Activated naive CD8-positive, alpha-beta T cell treated with anti-CD3 and anti-CD28 coated beads, Interleukin-2, amount 50 U/mL, for 16 hours (primary cell): ENCODE data around the gene JOSD1.
A peak's percentile ranks its signal among the peaks of the same experiment; 100 is the strongest.
"Not testable (repeated sequence)": the region's sequence is repeated elsewhere in the genome, so short reads cannot be mapped to it uniquely, and the experiment has no call there.

ENCODE experiments used
- DNase-seq: peaks from one replicate; pipeline ENCODE4 v3.0.0-alpha.2; 2020; ENCODE audit warnings: low read depth, low spot score

JOSD1 gene

DNA sequence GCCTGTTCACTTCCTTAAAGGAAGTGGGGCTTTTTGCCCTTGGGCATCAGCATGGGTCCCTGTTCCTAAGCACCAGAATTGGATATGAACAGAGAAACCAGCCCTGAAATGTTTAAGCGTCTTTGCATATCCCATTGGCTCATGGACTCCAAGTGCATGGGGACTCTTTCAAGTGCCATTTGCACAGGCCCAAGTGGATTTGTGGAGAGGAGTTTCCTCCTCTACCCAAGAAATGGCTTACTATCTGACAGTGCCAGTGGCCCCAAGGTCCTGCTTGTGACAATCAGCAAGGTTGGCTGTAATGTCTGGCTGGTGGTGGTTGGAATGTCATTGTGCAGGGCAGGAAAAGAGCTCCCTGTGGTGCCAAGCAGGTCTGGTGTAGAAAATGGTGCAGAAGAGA is 15.0 kb downstream of the JOSD1 start:
- no peak for DNase-seq

DNA sequence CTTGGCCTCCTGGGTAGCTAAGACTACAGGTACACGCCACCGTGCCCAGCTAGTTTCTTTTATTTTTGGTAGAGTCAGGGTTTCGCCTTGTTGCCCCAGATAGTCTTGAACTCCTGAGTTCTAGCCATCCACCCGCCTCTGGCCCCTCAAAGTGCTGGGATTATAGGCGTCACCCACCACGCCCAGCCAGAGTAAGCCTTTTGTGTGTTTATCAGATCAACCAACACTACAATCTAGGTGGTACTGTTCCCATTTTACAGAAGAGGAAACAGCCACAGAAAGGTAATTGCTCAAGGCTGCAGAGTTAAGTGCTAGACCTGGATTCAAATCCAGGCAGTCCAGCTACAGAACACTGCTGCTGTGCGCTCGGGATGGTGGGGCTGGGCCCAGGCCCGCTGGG is 15.8 kb downstream of the JOSD1 start:
- no peak for DNase-seq

DNA sequence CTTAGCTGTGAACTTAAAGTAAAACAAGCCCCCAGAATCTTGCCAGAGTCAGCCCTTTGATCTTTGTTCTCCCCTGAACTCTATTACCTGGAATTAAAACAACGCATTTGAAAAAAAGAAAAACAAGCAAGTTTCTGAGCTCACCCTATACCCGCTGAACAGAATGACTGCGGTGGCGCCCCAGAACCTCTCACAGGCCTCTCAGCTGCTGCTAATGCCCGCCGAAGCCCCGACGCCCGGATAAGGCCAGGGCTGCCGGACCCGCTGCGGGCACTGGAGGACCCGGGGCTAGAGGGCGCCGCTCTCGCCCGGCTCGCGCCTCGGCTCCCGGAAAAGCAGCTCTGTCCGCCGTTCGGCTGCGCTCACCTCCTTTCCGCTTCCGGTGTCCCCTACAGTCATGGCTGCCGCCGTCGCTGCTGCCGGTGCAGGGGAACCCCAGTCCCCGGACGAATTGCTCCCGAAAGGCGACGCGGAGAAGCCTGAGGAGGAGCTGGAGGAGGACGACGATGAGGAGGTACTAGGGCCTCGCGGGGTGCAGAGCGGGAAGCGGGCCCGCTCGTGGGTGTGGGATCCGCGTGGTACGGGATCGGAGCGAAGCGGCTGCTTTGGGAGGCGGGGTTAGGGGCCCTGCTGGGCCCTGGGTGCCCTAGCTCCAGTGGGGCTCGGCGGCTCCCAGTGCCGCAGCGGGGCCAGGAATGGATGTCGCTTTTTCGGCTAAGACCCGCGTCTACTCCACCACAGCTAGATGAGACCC is 19.0 kb downstream of the JOSD1 start, which contains the start of gene TOMM22:
TOMM22 (plus strand) TSS at position 376 of the 754 bp plus-strand sequence; CDS start at position 398, 22 bp downstream.
- peak; percentile 72 for DNase-seq

DNA sequence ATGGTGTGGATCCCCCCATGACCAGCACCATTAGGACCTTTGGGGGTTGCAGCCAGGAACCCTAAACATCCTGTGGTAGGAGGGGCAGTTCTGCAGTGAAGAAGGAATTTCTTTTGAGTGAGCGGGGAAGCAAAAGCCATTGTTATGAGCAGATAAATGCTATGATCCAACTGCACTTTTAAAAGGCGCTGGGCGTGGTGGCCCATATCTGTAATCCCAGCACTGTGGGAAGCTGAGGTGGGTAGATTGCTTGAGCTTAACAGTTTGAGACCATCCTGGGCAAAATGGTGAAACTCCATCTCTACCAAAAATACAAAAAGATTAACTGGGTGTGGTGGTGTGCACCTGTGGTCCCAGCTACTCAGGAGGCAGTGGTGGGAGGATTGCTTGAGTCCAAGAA is 24.9 kb downstream of the JOSD1 start:
- no peak for DNase-seq

DNA sequence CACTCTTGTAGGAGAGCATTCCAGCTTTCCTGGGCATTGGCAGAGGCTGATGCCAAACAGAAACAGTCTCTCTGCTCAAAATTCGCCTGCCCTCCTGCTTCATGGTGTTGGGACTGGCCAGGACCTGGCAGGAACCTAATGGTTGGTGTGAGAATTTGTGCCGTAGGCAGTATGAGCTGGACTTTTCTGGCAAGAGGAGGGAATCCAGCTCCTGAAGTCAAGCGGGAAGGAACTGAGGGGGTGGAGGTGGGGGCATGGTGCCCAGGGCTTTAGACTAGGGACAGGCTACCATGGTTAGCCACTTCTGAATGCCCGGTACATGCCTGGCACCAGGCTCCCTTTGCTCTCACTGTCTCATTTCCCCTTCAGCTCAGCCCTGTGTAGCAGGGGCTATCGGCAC is 25.9 kb downstream of the JOSD1 start:
- no peak for DNase-seq

DNA sequence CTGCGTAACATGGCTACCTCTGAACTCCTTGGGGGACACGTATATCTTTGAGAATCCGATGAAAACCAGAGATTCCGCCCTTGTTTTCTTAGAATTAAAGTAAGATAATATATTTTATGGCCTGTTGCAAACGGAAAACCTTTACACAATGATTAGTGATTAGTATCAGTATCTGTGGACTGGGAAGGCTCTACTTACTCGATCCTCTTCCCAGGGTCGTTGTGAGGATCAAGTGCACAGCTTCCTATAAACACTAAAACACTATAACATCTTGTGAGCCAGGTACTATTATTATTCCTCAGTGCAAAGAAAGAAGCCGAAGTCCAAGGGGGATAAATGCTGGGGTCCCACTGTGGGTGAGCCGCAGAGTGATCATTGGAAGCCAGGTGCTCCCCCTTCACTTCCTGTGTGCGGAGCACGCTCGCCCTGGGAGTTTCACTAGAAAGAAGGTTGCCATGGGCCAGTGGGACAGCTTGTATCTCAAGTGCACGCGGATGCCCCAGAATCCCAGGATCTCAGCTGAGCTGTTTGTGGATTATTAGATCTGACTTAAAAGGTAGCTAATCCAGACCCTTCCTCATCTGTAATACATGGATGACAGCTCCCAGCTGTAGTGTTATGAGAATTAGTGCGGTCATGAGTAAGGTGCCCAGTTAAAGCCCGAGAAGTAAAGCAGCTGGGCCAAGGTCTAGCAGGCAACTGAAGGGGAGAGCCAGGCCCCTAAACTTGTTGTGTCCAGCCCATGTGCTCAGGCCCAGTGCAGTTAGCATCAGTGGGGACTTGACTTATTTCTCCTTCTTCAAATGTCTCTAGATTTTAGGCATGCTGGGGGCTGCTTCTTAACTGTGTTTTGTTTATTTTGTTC is 43.5 kb downstream of the JOSD1 start:
- DNase-seq, result no peak

DNA sequence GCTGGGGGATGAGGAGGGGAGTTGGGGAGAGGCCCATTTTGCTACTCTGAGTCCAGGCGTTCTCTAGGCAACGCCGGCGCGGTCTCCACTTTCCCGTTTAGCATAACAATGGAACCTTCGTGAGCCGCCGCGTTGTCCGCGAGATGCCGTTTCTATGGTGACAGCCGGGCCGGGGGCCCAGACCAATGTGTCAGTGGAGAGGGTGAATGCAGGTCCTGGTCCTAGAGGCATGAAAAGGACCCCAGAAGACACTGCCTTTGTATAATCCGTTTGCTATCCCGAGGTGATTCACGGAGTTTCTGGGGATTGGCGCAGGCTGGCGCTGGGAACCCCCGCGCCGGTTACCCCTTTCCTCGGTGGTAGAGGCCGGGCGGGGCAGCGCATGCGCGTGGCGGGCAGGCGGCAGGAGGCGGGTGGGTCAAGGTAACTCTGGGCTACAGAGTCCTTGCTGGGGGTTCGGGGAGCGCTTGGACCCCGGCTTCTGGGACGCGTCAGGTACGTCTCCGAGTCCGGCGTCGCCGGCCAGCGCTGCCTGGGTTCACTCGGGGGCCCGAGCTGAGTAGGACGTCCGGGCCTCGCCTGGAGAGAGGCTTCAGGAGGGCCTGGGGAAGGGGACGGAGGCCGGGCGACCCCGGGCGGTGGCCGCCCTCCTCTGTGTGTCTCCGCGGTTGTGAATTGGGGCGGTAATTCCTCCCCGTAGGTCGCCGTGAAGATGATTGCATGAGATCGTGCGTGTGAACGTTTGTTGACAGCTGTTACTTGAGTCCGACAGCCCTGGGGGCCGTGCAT is 44.3 kb downstream of the JOSD1 start, which contains the start of the genes CBY1 and FAM227A:
CBY1 (plus strand) TSS at position 383 of the 789 bp plus-strand sequence. CDS start 11,417 bp downstream, outside the sequence.
FAM227A (minus strand) TSS at position 137 of the 789 bp plus-strand sequence. CDS start 6,224 bp downstream, outside the sequence.
- peak; percentile 63 for DNase-seq

DNA sequence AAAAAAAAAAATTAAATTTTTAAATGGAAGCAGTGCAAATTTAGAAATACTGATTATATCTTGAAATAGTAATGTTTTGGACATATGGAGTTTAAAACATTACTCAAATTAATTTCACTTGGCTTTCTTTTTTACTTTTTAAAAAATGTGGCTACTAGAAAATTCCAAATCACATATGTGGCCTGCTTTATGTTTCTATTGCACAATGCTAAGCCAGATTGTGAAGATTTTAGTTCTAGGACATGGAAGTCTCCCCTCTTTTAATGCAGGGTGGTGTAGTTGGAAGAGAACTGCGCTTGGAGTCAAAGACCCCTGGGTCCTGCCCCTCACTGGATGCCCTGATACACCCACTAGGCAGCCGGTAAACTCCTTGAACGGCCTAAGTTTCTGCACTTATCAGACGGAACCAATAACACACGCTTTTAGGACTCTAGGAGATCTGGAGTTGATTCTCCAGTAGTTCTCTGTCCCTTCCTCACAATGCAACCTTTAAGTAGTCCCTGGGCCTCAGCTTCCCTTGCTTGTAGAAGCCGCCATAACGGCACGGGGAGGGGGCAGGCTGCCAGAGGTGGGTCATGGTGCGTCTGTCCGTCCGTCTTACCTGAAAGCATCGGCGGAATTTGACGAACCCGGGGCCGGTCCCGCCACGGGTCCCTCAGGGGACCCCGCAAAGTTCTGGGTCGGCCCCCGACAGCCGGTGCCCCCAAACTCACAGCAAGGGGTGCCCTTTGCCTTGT is 45.1 kb downstream of the JOSD1 start:
- no peak for DNase-seq

DNA sequence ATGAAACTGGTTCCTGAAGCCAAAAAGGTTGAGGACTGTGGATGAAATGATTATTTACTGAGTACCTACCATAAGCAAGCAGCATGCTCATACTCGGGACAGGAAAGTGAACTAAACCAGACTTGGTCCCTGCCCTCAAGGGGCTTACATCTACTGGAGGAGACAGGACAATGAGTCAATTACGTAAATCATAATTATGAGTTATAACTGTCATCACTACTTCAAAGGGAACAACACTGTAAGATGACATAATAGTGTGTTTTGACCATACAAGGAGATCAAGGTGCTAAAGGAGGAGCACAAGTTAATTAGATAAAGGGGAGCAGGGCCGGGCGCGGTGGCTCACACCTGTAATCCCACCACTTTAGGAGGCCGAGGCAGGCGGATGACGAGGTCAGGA is 47.0 kb downstream of the JOSD1 start:
- no peak for DNase-seq

DNA sequence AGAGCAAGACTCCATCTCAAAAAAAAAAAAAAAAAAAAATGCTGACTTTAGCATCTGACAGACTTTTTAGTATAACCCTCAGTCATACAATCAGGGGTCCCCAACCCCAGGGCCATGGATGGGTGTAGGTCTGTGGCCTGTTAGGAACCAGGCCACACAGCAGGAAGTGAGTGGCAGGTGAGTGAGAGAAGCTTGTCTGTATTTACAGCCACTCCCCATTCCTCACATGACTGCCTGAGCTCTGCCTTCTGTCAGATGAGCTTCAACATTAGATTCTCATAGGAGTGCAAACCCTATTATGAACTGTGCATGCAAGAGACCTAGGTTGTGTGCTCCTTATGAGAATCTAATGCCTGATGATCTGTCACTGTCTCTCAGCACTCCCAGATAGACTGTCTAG is 47.9 kb downstream of the JOSD1 start:
- no peak for DNase-seq

DNA sequence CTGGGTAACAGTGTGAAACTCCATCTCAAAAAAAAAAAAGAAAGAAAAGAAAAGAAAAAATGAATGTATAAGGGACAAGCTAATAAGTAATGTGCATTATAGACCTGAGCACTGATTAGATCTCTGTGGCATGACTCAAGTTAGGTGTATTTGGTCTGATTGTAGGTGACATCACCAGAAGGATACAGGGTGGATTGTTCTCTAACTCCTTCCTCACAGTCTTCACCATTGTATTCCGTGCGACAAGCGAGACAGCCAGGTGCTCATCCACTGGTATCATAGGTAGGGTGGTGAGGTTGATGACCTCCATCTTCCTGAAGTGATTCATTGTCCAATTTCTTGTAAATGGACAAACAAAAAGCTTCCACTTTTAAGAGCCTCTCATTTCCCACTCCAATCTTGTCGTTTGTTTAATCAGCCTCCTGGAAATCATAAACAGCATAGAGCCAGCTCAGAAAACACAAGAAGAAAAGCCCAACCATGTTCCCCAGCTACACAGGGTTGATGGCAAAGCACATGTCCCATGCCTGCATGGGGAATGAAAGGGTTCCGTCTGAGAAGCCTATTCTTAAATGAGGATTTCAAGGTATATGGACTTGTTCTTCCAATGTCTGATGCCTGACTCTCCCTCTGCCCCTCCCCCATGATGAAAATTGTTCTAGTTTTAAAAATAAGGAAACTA is 50.8 kb downstream of the JOSD1 start:
- DNase-seq, result no peak

DNA sequence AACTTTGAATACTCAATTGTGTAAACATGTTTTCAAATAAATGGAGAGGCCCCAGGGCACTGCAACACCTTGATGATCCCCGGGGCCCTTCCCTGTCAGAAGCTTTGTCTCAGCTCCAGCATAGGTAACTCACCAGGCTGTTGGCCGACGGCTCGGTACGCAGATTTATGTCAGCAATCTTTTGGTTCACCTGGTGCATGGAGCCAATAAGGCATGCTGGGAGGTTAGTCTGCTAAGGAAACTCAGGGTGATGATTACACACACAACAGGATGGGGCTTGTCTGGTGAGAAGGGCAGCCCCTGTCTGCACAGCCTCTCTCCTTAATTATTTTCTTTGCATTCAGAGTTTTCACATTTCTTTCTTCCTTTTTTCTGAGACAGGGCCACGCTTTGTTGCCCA is 55.3 kb downstream of the JOSD1 start:
- no peak for DNase-seq

DNA sequence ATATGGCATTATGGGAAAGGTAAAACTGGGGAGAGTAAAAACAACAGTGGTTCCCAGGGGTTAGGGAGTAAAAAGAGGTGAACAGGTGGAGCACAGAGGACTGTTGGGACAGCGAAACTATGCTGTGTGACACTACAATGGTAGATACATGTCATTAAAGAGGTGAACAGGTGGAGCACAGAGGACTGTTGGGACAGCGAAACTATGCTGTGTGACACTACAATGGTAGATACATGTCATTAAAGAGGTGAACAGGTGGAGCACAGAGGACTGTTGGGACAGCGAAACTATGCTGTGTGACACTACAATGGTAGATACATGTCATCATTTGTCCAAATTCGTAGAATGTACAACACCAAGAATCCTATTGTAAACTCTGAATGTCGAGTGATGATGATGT is 56.5 kb downstream of the JOSD1 start:
- not testable (repeated sequence) for DNase-seq

DNA sequence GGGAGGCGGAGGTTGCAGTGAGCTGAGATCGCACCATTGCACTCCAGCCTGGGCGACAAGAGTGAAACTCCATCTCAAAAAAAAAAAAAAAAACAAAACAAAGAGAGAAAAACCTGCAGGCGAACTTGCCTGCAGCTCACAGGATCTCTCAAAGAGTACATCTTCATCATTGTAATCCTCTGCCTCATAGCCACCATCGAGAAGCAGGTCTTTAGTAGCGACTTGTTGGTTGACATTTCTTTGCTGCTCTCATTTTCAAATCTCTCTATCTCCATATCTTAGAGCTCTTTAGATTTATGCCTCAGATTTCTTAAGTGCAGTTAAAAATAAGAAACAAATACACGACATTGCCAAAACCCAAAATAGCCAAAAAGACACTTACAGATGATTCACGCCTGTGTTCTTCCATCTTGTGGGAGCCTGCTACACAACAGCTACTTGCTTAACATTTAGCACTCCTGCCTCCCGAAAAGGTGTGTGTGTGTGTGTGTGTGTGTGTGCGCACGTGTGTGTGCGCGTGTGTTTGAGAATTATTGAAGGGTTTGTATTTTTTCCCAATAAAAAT is 59.2 kb downstream of the JOSD1 start:
- DNase-seq, result no peak

DNA sequence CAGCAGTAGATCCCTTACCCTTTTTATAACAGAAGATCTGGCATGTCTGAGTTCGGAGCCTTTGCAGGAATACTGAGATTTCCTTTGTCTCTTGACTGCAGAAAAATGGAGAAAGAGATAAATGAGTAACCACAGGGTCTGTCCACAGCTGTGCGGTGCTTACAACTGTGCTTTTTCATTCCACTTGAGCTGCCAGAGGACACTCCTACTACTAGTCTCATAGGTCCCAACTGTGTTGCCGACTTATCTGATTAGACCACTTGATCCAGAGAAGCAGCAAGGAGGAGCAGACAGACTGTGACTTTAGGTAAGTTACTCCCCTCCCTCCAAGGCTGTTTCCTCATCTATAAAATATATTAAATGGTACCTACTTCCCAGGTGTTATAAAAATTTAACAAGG is 62.0 kb downstream of the JOSD1 start:
- no peak for DNase-seq

DNA sequence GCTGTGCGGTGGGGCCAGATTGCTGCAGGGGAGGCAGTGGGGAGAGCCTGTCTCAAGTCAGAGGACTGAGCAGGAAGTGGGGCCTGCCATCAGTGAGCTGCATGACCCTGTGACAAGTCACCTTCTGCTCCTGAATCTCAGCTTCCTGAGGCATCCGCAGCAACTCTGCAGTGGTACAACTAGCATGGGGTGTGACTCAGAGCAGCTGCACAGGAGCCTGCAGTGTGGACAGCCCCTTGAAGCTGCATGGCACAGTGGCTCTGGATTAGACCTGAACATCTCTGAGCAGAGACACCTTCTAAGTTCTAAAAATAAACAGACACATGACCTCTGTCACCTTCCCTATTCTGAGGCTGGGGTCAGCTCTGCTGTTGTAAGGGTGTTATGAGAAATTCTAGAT is 62.5 kb downstream of the JOSD1 start:
- no peak for DNase-seq
